GM10266 (cell line): ENCODE data around the gene CPE.

ENCODE experiments used
- DNase-seq: peaks from one replicate; pipeline ENCODE4 v3.0.0; 2012; ENCODE audit errors: extremely low spot score
- TF ChIP-seq, protein P1 (sequence below): IDR thresholded peaks from 2 replicates; pipeline ENCODE4 v1.5.1; 2012; ENCODE audit warnings: mild to moderate bottlenecking, low read depth; ENCODE audit not compliant: control insufficient read depth, insufficient read depth; ENCODE audit errors: missing control alignments

Gene CPE

DNA sequence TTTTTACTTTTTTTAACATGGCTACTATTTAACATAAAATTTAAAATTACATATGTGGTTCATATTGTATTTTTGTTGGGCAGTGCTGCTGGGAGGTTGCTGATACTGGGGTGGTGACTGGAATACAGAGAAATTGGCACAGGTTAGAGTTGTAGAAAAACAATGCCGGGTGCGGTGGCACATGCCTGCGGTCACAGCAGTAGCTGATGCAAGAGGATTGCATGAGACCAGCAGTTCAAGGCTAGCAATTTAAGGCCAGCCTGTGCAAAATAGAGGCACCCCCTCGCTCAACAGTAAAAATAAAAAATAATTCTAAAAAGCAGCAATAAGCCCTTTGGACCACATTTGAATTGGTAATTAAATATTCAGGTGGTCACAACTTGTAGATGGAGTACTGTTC is 11.8 kb upstream of the CPE start:
- TF ChIP-seq, protein P1, sequence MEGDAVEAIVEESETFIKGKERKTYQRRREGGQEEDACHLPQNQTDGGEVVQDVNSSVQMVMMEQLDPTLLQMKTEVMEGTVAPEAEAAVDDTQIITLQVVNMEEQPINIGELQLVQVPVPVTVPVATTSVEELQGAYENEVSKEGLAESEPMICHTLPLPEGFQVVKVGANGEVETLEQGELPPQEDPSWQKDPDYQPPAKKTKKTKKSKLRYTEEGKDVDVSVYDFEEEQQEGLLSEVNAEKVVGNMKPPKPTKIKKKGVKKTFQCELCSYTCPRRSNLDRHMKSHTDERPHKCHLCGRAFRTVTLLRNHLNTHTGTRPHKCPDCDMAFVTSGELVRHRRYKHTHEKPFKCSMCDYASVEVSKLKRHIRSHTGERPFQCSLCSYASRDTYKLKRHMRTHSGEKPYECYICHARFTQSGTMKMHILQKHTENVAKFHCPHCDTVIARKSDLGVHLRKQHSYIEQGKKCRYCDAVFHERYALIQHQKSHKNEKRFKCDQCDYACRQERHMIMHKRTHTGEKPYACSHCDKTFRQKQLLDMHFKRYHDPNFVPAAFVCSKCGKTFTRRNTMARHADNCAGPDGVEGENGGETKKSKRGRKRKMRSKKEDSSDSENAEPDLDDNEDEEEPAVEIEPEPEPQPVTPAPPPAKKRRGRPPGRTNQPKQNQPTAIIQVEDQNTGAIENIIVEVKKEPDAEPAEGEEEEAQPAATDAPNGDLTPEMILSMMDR: no peak
- DNase-seq: no peak

DNA sequence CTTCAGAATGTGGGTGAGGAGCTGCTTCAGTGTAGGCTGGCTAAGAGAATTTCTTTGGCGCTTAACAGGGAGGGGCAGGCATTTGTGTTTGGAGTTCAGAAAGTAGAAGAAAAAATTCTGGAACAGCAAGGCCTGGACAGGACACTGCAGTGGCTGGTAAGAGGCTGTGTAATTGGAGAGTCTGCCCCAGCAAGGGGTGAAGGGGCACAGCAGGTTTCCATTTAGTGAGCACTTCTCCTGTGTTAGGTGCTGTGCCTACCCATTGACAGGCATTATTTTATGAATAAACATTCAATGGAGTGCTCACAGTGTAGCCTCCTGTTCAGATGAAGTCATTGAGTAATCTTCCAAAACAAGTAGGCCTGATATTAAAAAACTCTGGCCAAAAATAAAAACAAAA is 10.7 kb upstream of the CPE start:
- TF ChIP-seq, protein P1: no peak
- DNase-seq: no peak

GRCh38 chr4:165368567-165368966 is 10.2 kb upstream of the CPE start:
- TF ChIP-seq, protein P1: no peak
- no peak for DNase-seq

- TF ChIP-seq, protein P1: no peak
- no peak for DNase-seq
Measured at GRCh38 chr4:165369522-165369921, 9.3 kb upstream of the CPE start.

DNA sequence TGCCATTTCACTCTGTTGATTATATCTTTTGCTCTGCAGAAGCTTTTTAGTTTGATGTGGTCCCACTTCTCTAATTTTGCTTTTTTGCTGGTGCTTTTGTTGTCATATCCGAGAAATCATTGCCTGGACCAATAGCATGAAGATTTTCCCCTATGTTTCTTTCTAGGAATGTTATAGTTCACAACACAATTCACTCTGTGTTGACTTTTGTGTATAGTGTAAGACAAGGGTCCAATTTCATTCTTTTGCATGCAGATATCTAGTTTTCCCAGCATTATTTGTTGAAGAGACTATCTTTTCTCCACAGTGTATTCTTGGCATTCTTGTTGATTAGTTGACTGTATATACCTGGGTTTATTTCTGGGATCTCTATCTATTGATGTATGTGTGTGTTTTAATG is 8.3 kb upstream of the CPE start:
- DNase-seq: no peak
- TF ChIP-seq, protein P1: no peak

DNA sequence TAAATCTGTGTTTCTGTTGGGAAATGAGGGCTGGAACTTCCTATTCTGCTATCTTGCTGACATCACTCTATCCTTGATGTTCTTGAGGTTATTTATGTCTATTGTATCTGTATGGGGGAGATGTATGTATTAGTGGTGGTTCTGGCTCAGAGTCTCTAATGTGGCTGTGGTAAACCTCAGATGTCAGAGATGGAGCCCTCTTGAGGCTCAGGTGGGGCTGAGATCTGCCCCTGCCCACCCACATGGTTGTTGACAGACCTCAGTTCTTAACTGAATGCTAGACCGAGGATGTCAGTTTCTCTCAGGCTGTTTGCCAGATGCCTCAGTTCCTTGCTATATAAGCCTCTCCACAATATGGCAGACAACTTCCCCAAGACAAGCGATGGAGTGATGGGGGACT is 3.3 kb upstream of the CPE start:
- TF ChIP-seq, protein P1: no peak
- no peak for DNase-seq

- no peak for DNase-seq
- TF ChIP-seq, protein P1: no peak
Measured at GRCh38 chr4:165378398-165378744, 437 bp upstream of the CPE start.
